H1 (cell line): ENCODE data around the gene INPP5A. TPM values are rescaled to one million over a fixed set of nuclear protein-coding genes. Genes with fewer than 3 reads are reported as not detected.

Experiments
- CTCF ChIA-PET: fragments of 300-600 bp; sonication (Branson Sonifier 250); formaldehyde crosslinking; loops from one replicate; lab custom pipeline; 2021; ENCODE audit not compliant: partially characterized antibody; lab: Charles Lee
- POLR2A ChIA-PET: fragments of 300-600 bp; sonication (Branson Sonifier 250); formaldehyde crosslinking; loops from one replicate; lab custom pipeline; 2021; ENCODE audit warnings: inconsistent platforms; ENCODE audit not compliant: partially characterized antibody; lab: Charles Lee
- DNase-seq, 2 experiments: peaks; one replicate each; pipeline versions ENCODE4 v3.0.0 to v3.0.0-alpha.2; 2010 to 2022; ENCODE audit warnings: low spot score in 2 of 2, low read depth in 1 of 2, mixed read lengths in 1 of 2
- FAIRE-seq: peaks from 2 replicates; lab custom pipeline; 2011; peaks lifted over from hg19 to GRCh38; lab: Jason Lieb, UNC
- H2AFZ ChIP-seq: 2 replicates; pipeline ENCODE4 v1.8.1; 2012; ENCODE audit warnings: low read length, inconsistent platforms
- H2AK5ac ChIP-seq: 2 replicates; pipeline ENCODE4 v1.6.1; 2013; ENCODE audit warnings: low read depth, low read length
- H2BK120ac ChIP-seq: replicated peaks from 2 replicates; pipeline ENCODE3; 2013; ENCODE audit warnings: low read depth, low read length, inconsistent platforms
- H2BK12ac ChIP-seq: 2 replicates; pipeline ENCODE4 v1.6.1; 2013; ENCODE audit warnings: low read depth, low read length
- H2BK15ac ChIP-seq: 2 replicates; pipeline ENCODE4 v1.6.1; 2013; ENCODE audit warnings: low read length
- H2BK20ac ChIP-seq: 2 replicates; pipeline ENCODE4 v1.6.1; 2013; ENCODE audit warnings: low read length
- H2BK5ac ChIP-seq: 2 replicates; pipeline ENCODE4 v1.6.1; 2013; ENCODE audit warnings: low read depth, low read length
- H3K14ac ChIP-seq: 2 replicates; pipeline ENCODE4 v1.6.1; 2013; ENCODE audit warnings: inconsistent platforms; ENCODE audit not compliant: insufficient read length
- H3K18ac ChIP-seq: 2 replicates; pipeline ENCODE4 v1.6.1; 2013; ENCODE audit warnings: low read length; ENCODE audit errors: extremely low read depth
- H3K23ac ChIP-seq: 2 replicates; pipeline ENCODE4 v1.6.1; 2013; ENCODE audit warnings: inconsistent platforms; ENCODE audit not compliant: insufficient read length
- H3K23me2 ChIP-seq: 2 replicates; pipeline ENCODE4 v1.6.1; 2013; ENCODE audit warnings: low read depth, low read length
- H3K27ac ChIP-seq: 2 replicates; pipeline ENCODE4 v1.6.1; 2011; ENCODE audit warnings: low read depth, low read length, inconsistent platforms
- H3K27me3 ChIP-seq, 4 experiments: replicated peaks in 1 of 4; 1 replicate in 1 of 4; 2 replicates in 3 of 4; pipeline versions ENCODE4 v1.6.1 to v1.8.1; 2011 to 2013; ENCODE audit warnings: low read length in 3 of 4, mild to moderate bottlenecking in 3 of 4, inconsistent platforms in 2 of 4, mixed read lengths in 2 of 4, moderate library complexity in 1 of 4; ENCODE audit not compliant: control insufficient read depth in 3 of 4, insufficient read depth in 3 of 4; ENCODE audit errors: extremely low read depth in 1 of 4
- H3K36me3 ChIP-seq, 4 experiments: 2 replicates each; pipeline versions ENCODE4 v1.6.1 to v1.8.1; 2011 to 2013; ENCODE audit warnings: mild to moderate bottlenecking in 4 of 4, low read length in 3 of 4, moderate library complexity in 2 of 4, control low read depth in 1 of 4, inconsistent platforms in 1 of 4; ENCODE audit not compliant: insufficient read depth in 4 of 4, control insufficient read depth in 2 of 4
- H3K4ac ChIP-seq: replicated peaks from 2 replicates; pipeline ENCODE3; 2013; ENCODE audit warnings: low read length, low read depth, mixed read lengths, inconsistent platforms; ENCODE audit not compliant: insufficient read length
- H3K4me1 ChIP-seq, 4 experiments: replicated peaks in 1 of 4; 1 replicate in 1 of 4; 2 replicates in 3 of 4; pipeline versions ENCODE4 v1.6.1 to v1.8.1; 2011 to 2013; ENCODE audit warnings: low read length in 3 of 4, inconsistent platforms in 2 of 4, mixed read lengths in 1 of 4; ENCODE audit not compliant: insufficient read depth in 4 of 4, control insufficient read depth in 3 of 4
- H3K4me2 ChIP-seq, 2 experiments: 2 replicates each; pipeline versions ENCODE4 v1.6.1 to v1.8.1; 2011 to 2013; ENCODE audit warnings: low read depth in 2 of 2, low read length in 2 of 2, control low read depth in 1 of 2, inconsistent platforms in 1 of 2, mild to moderate bottlenecking in 1 of 2; ENCODE audit not compliant: insufficient read depth in 1 of 2
- H3K4me3 ChIP-seq, 4 experiments: fragments of 200-600, 300-600 bp in 1 of 4; sonication (generic), shearing (Covaris generic), sonication (Bioruptor Twin) in 1 of 4; 2 replicates each; pipeline versions ENCODE4 v1.5.1 to v1.8.1; 2011 to 2016; ENCODE audit warnings: low read length in 4 of 4, low read depth in 3 of 4, control low read depth in 2 of 4, inconsistent platforms in 2 of 4, mild to moderate bottlenecking in 2 of 4, mixed read lengths in 1 of 4, moderate library complexity in 1 of 4; ENCODE audit not compliant: insufficient read depth in 2 of 4; ENCODE audit errors: extremely low read depth in 1 of 4
- H3K56ac ChIP-seq: replicated peaks from 2 replicates; pipeline ENCODE3; 2013; ENCODE audit warnings: low read depth, mild to moderate bottlenecking, mixed read lengths, low read length, inconsistent platforms; ENCODE audit not compliant: insufficient read length
- H3K79me1 ChIP-seq: 2 replicates; pipeline ENCODE4 v1.6.1; 2013; ENCODE audit warnings: low read depth, low read length, control low read depth
- H3K79me2 ChIP-seq, 2 experiments: 2 replicates each; pipeline versions ENCODE4 v1.6.1 to v1.8.1; 2012 to 2013; ENCODE audit warnings: low read length in 2 of 2, mild to moderate bottlenecking in 2 of 2, inconsistent platforms in 1 of 2; ENCODE audit not compliant: insufficient read depth in 2 of 2, control insufficient read depth in 1 of 2
- H3K9ac ChIP-seq, 4 experiments: replicated peaks in 1 of 4; 1 replicate in 1 of 4; 2 replicates in 3 of 4; pipeline versions ENCODE4 v1.6.1 to v1.8.1; 2011 to 2013; ENCODE audit warnings: low read depth in 3 of 4, low read length in 3 of 4, control low read depth in 2 of 4, mild to moderate bottlenecking in 2 of 4, moderate library complexity in 2 of 4, inconsistent platforms in 1 of 4; ENCODE audit errors: extremely low read depth in 1 of 4
- H3K9me3 ChIP-seq, 2 experiments: 2 replicates each; pipeline versions ENCODE4 v1.6.1 to v1.8.1; 2012 to 2013; ENCODE audit warnings: mild to moderate bottlenecking in 2 of 2, moderate library complexity in 2 of 2, control low read depth in 1 of 2, inconsistent platforms in 1 of 2, low read depth in 1 of 2, low read length in 1 of 2, mixed read lengths in 1 of 2; ENCODE audit not compliant: insufficient read depth in 2 of 2
- H4K20me1 ChIP-seq, 2 experiments: replicated peaks in 1 of 2; 2 replicates each; pipeline versions ENCODE3 to v1.8.1; 2011 to 2013; ENCODE audit warnings: inconsistent platforms in 2 of 2, low read length in 2 of 2, mild to moderate bottlenecking in 1 of 2; ENCODE audit not compliant: insufficient read depth in 2 of 2, control insufficient read depth in 1 of 2
- H4K5ac ChIP-seq: 2 replicates; pipeline ENCODE4 v1.6.1; 2013; ENCODE audit warnings: low read length, low read depth, mixed read lengths, inconsistent platforms; ENCODE audit not compliant: insufficient read length
- H4K8ac ChIP-seq: 2 replicates; pipeline ENCODE4 v1.8.0; 2013; ENCODE audit warnings: mild to moderate bottlenecking, moderate library complexity, low read length, inconsistent platforms; ENCODE audit not compliant: insufficient read depth; ENCODE audit errors: extremely low read depth
- H4K91ac ChIP-seq: replicated peaks from 2 replicates; pipeline ENCODE3; 2013; ENCODE audit warnings: low read length, mixed read lengths, inconsistent platforms; ENCODE audit not compliant: insufficient read length
- NRF1 ChIP-seq: IDR thresholded peaks from 2 replicates; pipeline ENCODE4 v1.6.1; 2011; ENCODE audit warnings: mild to moderate bottlenecking, low read depth, low read length, improper control_type of control experiment
- SP1 ChIP-seq: IDR thresholded peaks from 2 replicates; pipeline ENCODE4 v1.6.1; 2011; ENCODE audit warnings: low read depth, low read length
- SUZ12 ChIP-seq: fragments of 200-600 bp; sonication (generic); IDR thresholded peaks from 2 replicates; pipeline ENCODE4 v1.6.1; 2012; ENCODE audit warnings: mild to moderate bottlenecking, inconsistent platforms, low read length, moderate library complexity, mixed read lengths
- whole genome bisulfite sequencing, 2 experiments: shearing (Covaris generic) in 1 of 2; methylation state at CpG; one replicate each; pipeline versions ENCODE4 v1.1.6 to v1.1.7; 2013 to 2015; ENCODE audit warnings: low lambda C conversion rate in 2 of 2, mixed read lengths in 2 of 2, inconsistent platforms in 1 of 2, low coverage in 1 of 2, missing lambda C conversion rate in 1 of 2; ENCODE audit not compliant: insufficient replicate concordance in 2 of 2, insufficient coverage in 1 of 2, insufficient read length in 1 of 2; ENCODE audit errors: extremely low coverage in 1 of 2, missing lambda C conversion rate in 1 of 2; 5-methylcytosine and 5-hydroxymethylcytosine counted together
- polyA plus RNA-seq, 7 experiments: library from polyadenylated mRNA; depleted of rRNA in 3 of 7; stranded (reverse) in 5 of 7; unstranded in 2 of 7; fragments of >200 nt in 5 of 7; fragments of 200-250 nt in 2 of 7; gene quantifications; 1 replicate in 5 of 7; 2 replicates in 1 of 7; 4 replicates in 1 of 7; pipeline versions ENCODE4 v1.2.1 to v1.2.3, GENCODE V29; 2011 to 2013; ENCODE audit warnings: missing spikeins in 2 of 7, mixed read lengths in 2 of 7
- total RNA-seq: library from RNA; stranded (reverse); fragmentation: NEBNext Ultra II Directional; extraction: Animal tissue kit (Norgen Biotek cat#: 25700); gene quantifications from 2 replicates; pipeline ENCODE4 v1.2.1, GENCODE V29; 2021

INPP5A gene
- total and polyA plus RNA-seq, 2 of the 8 experiments (the other 6 are each of a cell fraction or from before 2014, with no cell fraction given) = 19.7 to 27.5 TPM

- CTCF ChIA-PET = no interaction called here
- no peaks in the 10 kb centered on the region for H3K4me1 ChIP-seq
- no peaks in the 10 kb centered on the region for H3K36me3 ChIP-seq
- H2BK5ac ChIP-seq = no peak overlapping the region
- H3K4ac ChIP-seq = no peak overlapping the region
- H2BK120ac ChIP-seq = no peak overlapping the region
- no peak overlapping the region for H2BK20ac ChIP-seq
- H2BK12ac ChIP-seq = no peak overlapping the region
- H3K4me3 ChIP-seq = no peak overlapping the region
- H3K27ac ChIP-seq = no peak overlapping the region
- POLR2A ChIA-PET = no interaction called here
- DNase-seq (no peak), FAIRE-seq (no peak)
- WGBS, 2 experiments = 89% methylated on average over 19 of the region's 19 CpGs; no CpG with 5 or more reads in 1 of the 2 experiments
- no peak overlapping the region for H4K91ac ChIP-seq
- H3K18ac ChIP-seq = no peak overlapping the region
- no peaks in the 10 kb centered on the region for H3K79me2 ChIP-seq
- H3K79me1 ChIP-seq = no peaks in the 10 kb centered on the region
- no peaks in the 10 kb centered on the region for H3K9me3 ChIP-seq
- no peaks in the 10 kb centered on the region for H3K23me2 ChIP-seq
- no peak overlapping the region for H4K5ac ChIP-seq
- no peak for TF ChIP-seq SP1
- no peak for TF ChIP-seq SUZ12
- TF ChIP-seq NRF1 = no peak
- TF ChIP-seq, all 59 proteins: peak for 0
- no peak overlapping the region for H3K4me2 ChIP-seq
- no peak overlapping the region for H2BK15ac ChIP-seq
- 0 out of 7 replicates have a peak, but pooled peaks cover 0 to 2% (median 0%) of the 10 kb centered on the region in 4 experiments for H3K27me3 ChIP-seq
- H2AK5ac ChIP-seq = no peak overlapping the region
- no peak overlapping the region for H3K56ac ChIP-seq
- H2AFZ ChIP-seq = no peak overlapping the region
- no peak overlapping the region for H3K23ac ChIP-seq
- H4K8ac ChIP-seq = no peak overlapping the region; the same call in 1 of the 2 replicates
- no peak overlapping the region for H3K9ac ChIP-seq
- H3K14ac ChIP-seq = no peak overlapping the region
- H4K20me1 ChIP-seq = peaks cover 1 to 4% of the 10 kb centered on the region in 2 experiments
Measured at GRCh38 chr10:132728321-132728720, 190.7 kb downstream of the INPP5A start.
